SK-N-MC (cell line): Measurements from ENCODE around the gene SMIM12.

ENCODE experiments used
- EZH2 ChIP-seq: fragments of 200-600 bp; sonication (generic); IDR thresholded peaks from one replicate; pipeline ENCODE4 v1.6.1; 2017; ENCODE audit warnings: antibody characterized with exemption
- POLR2AphosphoS5 ChIP-seq: IDR thresholded peaks from 2 replicates; pipeline ENCODE4 v1.6.1; 2012; ENCODE audit warnings: mild to moderate bottlenecking, low read depth, low read length, borderline replicate concordance

DNA sequence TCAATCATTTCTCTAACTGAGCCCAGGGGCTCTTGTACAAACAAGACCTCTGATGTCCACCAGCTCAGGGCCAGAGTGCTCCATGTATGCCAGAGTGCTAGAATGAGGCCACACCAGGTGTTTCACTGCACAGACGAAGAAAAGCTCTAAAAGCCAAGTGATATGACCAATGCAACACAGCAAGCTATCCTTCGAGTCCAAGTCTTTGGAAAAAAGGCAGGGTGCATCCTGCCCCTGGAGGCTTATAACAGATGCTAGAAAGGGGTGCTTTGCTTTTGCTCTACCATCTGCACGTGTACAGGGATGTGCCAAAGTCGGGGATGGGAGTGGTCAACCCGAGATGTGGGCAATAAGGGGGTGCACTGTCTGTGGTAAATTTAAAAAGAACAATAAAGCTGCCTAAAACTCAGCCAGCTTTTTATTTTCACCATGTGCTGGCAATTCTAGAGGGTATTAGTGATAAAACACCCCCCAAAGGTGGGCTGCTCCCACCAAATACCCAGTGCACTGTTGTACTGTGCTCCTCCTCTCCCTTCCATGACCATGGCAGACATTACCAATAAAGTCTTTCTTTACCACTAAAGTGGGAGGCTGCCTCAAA, 32.1 kb downstream of the SMIM12 start:
- TF ChIP-seq EZH2 (no peak), POLR2AphosphoS5 (no peak)
